T47D (cell line): Measurements from ENCODE around the gene SCPEP1.
"Not testable (repeated sequence)": the region's sequence is repeated elsewhere in the genome, so short reads cannot be mapped to it uniquely, and the experiment has no call there.

Experiments used
- DNase-seq, 2 experiments: peaks; one replicate each; pipeline versions ENCODE4 v3.0.0 to v3.0.0-alpha.2; 2011 to 2012; ENCODE audit warnings: low read depth in 1 of 2, low spot score in 1 of 2
- JUND ChIP-seq: IDR thresholded peaks from 2 replicates; pipeline ENCODE4 v1.6.1; 2012; ENCODE audit warnings: low read depth
- in situ Hi-C: cut with HindIII; loops from 2 replicates; pipeline ENCODE4 v1.10.0; 2016; ENCODE audit warnings: low sequenced_read_pairs, low pct_unique_long_range_greater_than_20kb

SCPEP1 gene

DNA sequence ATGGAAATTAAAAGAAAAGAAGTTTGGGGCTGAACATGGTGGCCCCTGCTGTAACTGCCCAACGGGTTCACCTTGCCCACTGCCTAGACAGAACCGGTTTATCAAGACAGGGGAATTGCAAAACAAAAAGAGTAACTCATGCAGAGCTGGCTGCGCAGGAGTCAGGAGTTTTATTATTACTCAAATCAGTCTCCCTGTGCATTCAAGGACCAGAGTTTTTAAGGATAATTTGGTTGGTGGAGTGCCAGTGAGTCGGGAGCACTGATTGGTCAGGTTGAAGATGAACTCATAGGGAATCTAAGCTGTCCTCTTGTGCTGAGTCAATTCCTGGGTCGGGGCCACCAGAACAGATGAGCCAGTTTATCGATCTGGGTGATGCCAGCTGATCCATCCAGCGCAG is 4.4 kb upstream of the SCPEP1 start:
- DNase-seq, result peak in 1 of 2 experiments; percentile 83
- in situ Hi-C loops, result no loop called here
- no peak for TF ChIP-seq JUND

DNA sequence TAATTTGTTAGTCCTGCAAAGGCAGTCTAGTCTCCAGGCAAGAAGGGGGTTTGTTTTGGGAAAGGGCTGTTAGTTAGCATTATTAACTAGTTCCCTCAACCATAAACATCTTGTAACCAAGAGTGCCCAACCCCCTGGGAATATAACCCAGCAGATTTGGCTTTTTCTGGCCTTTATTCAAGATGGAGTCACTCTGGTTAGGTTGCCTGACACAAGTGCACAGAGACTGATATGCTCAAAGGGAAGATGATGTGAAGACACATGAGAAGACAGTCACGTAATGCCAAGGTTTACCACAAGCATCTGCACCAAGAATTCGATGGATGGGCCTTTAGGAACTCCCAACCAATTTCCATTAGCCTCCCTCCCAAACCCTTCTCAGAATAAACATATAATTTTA is 3.9 kb upstream of the SCPEP1 start:
- in situ Hi-C loops, result no loop called here
- no peak for TF ChIP-seq JUND
- DNase-seq, result no peak

DNA sequence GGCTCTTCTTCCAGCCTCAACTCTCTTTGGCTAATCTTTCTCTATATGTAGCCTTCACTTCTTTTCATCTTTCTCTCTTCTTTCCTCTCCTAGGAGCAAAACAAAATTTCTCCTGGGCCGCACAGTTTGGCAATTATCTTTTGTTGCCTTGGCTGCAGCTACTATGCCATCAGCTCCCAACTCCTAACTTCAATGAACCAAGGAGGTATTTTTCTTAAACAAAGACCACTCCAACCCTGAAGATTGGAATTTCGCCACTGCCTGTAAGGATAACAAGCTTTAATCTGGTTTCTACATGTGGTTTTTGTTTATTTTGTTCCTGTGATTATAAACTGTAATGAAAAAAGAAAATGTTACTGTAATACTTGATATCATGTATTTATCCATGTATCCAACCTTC is 2.3 kb upstream of the SCPEP1 start:
- no peak for DNase-seq
- no peak for TF ChIP-seq JUND
- in situ Hi-C loops, result no loop called here

DNA sequence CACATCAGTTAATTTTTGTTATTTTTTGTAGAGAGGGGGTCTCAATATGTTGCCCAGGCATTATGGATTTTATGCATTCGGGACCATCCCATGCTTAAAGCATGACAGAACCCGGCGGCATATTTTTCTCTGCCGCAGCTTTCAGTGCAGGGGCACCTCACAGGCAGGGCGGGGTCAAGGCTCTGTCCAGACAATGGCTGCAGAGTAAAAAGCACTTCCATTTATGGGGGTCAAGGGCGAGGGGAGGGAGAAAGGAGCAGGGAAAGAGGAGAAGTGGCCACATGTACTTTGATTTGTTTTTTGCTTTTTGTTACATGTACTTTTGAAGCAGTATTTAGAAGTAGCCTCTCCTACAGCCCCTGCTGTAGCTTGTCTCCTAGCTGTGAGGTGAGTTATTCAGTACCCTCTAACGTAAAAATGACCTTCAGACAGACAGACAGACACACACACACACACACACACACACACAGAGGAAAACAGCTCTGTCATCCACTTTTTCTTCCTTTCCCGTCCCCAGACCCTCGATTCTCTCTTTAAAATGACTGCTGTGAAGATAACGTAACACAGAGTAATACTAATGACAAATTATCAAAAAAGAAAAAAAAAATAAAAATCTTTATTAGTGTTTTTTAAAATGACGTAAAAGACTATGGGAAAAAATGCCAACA is 856 bp upstream of the SCPEP1 start:
- in situ Hi-C loops, result no loop called here
- DNase-seq, result no peak
- TF ChIP-seq JUND, result no peak

DNA sequence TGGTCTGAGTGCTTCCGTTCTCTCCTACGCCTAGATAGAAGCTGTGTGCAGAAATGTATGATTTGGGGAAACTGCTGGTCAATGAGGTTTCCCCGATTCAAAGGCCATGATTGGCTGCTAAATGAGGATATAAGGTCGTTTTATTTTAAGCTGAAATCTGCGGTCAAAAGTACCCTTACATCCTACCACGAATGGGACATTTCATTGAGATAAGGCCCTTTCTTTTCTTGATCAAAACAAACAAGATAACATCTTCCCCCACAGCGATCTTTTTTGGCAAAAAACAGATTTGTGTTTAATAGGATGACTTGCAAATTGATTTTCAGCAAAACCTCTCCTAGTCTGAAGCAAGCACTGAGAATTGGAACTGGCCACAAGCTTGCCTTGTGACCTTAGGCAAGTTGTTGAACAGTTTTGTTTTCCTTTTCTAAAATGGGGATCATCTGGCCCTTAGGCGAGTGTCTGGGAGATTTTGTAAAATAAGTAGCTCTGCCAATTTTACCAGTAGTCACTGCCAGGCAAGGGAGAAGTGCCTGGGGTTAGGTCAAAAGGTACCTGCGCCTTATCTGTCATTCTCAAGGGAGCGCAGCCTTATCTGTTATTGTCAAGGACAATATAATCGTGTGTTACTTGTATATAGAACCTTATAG is 635 bp downstream of the SCPEP1 start:
- in situ Hi-C loops, result no loop called here
- TF ChIP-seq JUND, result no peak
- DNase-seq, result no peak

DNA sequence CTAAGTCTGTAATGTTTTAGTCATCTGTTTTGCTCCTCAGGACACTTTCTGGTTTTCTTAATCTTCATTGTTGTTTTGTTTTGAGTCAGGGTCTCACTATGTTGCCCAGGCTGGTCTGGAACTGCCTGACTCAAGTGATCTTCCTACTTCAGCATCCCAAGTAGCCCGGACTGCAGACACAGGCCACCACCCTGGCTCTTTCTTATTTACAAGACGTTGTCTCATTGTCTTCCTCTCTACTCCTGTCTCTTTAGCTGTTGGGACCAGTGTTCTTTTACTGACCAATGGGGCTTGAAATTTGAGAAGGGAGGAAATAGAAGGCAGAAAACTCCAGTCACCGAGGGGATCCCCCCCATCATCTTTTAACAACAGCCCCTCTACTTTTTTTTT is 1.2 kb downstream of the SCPEP1 start:
- no peak for TF ChIP-seq JUND
- no peak for DNase-seq
- in situ Hi-C loops, result no loop called here

DNA sequence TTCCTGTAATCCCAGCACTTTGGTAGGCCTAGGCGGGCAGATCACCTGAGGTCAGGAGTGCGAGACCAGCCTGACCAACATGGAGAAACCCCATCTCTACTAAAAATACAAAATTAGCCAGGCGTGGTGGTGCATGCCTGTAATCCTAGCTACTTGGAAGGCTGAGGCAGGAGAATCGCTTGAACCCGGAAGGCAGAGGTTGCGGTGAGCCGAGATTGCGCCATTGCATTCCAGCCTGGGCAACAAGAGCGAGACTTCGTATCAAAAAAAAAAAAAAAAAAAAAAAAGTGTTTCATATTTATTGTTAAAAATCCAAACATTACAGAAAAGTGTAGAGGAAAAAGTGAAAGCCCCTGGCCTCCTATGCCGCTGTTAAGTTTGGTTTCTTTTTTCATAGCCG is 2.6 kb downstream of the SCPEP1 start:
- DNase-seq, in situ Hi-C loops: not testable (repeated sequence)

DNA sequence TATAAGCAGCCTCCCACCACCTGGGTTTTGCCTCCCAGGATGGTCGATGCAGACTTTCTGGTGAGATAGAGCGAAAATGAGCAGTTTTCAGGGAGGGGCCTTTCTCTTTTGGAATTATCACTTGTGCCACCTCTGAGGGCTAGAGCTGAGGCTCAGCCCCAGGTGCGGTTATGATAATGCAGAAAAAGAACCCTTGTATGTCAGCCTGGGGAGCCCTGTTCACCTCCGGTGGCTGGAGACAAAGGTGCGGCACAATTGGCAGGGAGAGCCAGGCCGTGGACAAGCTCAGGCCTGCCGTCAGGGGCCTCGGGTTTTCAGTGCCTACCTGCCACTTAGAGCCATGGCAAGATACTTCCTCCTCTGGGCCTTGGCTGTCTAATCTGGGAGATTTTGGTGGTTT is 4.4 kb downstream of the SCPEP1 start:
- TF ChIP-seq JUND, result no peak
- in situ Hi-C loops, result no loop called here
- DNase-seq, result no peak

DNA sequence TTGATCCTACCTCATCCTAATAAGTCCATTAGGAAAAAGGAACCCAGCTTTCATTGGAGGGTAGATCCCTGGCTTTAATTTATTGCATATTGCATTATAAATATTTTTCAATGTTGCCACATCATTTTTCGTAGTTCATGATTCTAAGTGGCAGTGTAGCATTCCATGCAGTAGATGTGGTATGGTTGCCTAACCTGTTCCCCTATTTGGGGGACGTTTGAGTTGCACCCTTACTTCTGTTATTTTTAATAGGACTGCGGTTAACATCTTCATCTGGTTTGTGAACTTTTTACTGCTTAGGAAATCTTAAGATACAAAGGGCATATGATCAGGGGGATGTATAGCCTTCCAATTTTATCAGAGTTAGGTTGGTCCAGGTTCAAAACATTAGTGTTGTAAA is 5.4 kb downstream of the SCPEP1 start:
- no peak for TF ChIP-seq JUND
- no peak for DNase-seq
- in situ Hi-C loops, result no loop called here

DNA sequence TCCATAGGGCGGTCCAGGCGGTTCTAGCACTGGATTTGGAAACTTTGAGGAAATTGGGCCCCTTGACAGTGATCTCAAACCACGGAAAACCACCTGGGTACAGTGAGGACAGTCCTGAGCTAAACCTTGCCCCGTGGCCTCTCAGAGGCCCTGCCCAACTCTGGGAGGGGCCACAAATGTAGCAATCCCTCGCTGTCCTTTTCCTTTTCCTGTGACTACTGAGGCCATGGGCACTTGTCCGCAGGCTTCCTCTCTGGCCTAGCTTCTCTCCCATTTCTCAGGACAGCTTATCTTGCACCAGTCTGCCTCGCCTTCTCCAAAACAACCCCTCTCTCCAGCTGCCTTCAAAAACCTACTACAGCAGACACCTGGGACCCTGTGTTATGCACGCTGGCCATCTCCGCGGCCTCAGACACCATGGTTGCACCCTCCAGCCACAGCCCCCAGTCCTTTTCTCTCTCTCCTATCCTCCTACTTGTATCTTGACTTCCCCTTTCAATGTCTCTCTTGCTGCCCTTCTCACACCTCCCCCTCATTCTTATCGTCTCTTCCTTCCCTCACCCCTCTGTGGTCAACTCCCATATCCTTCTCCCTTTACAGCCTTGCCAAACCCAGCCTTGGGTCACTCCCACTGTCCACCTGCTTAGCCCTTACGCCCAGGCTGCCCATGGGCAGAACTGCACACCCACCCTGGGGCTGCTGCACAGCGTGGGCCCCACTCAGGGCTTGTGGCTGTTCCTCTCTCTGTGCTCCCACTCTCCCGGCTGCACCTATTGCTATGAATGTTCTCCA is 7.6 kb downstream of the SCPEP1 start:
- no peak for DNase-seq
- no peak for TF ChIP-seq JUND
- in situ Hi-C loops, result no loop called here

DNA sequence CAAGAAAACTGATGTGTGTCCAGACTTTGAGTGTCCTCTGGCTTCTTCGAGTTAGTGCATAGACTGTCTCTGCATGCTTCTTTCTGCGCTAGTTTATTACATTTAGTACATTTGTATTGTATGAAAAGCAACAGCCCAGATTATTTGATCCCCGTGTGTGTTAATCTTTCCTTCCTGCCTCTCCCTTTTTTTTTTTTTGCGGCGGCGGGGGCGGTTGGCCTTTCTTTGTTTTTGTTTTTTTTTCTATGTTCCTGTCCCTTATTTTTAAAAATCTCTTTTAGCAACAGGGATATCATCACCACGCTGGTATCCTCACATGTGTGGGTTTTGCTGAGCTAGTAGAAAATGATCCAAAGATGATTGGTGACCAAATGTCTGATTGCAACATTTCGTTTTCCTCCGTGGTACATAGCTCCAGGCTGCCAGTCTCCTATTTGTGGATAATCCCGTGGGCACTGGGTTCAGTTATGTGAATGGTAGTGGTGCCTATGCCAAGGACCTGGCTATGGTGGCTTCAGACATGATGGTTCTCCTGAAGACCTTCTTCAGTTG is 9.4 kb downstream of the SCPEP1 start:
- TF ChIP-seq JUND, result no peak
- in situ Hi-C loops, result no loop called here
- DNase-seq, result no peak

DNA sequence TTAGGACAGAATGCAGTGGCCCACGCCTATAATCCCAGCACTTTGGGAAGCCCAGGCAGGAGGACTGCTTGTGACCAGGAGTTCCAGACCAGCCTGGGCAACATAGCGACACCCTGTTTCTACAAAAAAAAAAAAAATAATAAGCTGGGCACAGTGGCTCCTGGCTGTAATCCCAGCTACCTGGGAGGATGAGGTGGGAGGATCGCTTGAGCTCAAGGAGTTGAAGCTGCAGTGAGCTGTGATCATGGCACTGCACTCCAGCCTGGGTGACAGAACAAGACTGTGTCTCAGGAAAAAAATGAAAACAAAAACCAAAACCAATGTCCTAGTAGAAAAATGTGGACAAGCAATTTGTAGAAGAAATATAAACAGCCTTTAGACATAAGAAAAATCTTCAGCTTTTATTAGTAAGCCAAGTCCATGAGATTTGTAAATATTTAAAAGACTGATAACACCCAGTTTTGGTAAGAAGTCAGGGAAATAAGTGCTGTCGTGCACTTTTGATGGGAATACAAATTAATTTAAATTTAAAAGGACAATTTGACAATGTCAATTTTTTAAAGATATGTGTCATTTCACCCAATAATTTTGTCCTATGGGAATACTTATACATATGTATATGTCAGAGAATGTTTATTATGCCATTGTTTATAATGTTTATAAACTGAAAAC is 11.1 kb downstream of the SCPEP1 start:
- no peak for TF ChIP-seq JUND
- in situ Hi-C loops, result no loop called here
- no peak for DNase-seq
